Femur (tissue), 1 donor: Measurements from ENCODE around the gene SLIT3.

Experiments used
- DNase-seq: peaks from one replicate; pipeline ENCODE4 v3.0.0-alpha.2; 2017

Gene SLIT3

DNA sequence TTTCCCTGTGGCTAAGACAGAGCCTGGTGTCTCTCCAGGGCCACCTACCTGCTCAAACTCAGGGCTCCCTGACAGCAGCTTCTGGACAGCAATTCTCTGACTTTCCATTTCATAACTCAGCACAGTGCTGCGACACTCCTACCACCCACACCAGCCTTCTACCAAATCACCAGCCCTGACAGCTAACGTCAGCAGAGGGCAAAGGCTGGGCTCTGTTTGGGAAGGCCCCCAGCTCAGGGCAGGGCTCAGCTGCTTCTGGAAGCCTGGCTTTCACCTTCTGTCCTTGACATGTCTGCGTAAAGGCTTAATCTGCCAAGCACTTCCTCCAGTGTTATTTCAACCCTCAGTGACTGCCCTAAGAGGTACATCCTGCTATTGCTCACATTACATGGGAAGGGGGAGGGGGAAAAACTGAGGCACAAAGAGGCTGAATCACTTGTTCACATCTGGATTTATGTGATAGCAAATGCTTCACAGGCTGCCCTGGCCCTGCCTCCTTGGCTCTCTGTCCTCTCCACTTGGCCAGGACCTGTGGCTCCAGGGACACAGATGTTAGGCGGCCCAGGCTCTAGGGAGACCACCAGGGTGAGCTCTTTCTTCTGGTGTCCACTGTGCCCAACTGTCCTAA, 619.3 kb downstream of the SLIT3 start:
- no peak for DNase-seq

DNA sequence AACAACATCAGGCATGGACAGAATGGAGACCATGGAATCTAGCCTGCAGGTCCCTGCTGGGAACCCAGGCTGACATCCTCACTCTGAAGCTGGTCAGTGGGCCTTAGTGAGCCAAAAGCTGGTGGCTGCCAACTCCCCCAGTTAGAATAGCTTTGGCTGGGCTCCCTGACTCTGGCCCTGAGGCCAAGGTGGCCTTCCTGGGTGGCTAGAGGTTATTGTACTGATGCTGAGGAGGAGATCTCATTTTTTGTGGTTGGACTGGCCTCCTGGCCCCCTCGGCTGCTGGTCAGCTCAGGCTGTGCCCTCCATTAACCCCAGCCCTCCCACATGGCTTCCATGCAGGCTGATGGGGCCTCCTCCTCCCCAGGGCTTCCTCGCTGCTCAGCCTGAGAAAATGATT, 620.5 kb downstream of the SLIT3 start:
- no peak for DNase-seq

DNA sequence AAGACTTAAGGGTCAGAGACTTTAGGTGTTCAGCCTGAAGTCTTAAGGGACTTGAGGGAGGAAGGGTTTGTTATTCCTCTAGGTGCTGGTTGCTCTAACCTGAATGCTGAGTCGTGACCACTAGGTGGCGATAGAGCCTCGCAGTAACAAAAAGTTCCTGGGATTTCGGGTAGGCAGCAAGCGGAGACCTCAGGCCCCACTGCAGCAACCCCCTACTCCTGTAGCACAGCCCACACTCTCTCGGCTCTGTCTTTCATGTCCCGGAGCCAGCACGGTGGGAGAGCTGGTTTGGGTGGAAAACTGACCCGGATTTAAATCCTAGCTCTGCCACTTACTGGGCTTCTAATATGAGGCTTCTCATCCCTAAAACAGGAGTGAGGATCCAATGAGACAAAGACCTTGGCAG, 621.4 kb downstream of the SLIT3 start:
- peak; percentile 85 for DNase-seq

DNA sequence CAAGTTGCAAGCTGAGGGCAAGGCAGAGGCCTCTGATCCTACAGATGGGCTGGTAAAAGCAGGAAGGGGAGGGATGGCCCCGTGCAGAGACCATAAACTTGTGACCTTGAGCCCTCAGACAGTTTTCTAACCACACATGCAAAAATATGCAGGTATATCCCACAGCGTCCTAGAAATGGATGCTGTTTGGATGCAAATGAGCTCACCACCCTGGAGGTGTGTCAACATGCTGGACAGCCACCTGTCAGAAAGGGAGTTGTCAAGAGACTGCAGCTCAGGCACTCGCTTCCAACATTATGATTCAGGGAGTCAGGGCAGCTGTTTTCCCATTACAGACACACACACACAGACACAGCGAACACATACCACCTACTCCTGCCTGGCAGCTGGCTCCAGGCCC, 624.4 kb downstream of the SLIT3 start:
- DNase-seq, result no peak

DNA sequence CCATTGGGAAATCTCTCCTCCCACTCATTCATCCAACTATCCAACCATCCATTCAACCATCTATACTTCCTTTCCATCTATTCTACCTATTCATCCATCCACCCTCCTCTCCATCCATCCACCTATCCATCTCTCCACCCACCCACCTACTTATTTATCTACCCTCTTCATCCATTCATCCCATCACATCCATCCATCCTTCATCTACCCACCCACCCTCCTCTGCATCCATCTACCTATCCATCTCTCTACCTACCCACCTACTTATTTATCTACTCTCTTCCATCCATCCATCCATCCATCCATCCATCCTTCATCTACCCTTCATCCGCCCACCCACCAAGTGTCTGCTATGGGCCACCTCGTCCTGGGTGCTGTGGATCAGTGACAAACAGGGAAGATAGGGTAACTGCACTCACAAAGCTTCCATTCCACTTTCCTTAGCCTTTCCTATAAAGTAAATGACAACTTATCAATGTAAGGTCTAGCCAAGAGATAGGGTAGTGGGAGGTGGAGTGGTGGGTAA, 625.0 kb downstream of the SLIT3 start:
- DNase-seq, result no peak

DNA sequence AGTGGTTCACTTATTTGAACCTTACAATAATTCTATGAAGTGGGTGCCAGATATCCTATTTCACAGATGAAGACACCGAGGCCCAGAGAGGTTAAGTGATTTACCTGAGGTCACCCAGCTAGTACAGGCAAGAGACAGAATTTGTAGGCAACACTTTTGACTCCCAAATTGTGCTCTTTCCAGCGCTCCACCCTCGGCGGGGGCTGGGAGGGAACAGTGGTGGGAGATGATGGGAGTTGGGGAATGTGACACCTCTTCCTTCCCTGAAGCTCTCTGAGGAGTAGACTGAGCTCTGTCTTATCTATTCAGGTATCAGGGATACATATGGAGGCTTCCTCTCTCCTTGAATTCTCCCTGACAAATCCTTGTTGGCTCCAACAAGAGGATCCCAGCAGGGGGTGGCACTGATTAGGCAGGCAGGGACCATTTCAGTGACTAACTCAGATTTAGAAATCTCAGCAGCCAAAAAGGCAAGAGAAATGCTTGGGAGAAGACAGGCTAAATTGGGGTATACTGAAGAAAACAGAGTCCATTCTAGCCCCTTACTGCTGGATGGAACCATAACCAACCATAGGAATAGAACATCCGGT, 626.0 kb downstream of the SLIT3 start:
- DNase-seq, result no peak

DNA sequence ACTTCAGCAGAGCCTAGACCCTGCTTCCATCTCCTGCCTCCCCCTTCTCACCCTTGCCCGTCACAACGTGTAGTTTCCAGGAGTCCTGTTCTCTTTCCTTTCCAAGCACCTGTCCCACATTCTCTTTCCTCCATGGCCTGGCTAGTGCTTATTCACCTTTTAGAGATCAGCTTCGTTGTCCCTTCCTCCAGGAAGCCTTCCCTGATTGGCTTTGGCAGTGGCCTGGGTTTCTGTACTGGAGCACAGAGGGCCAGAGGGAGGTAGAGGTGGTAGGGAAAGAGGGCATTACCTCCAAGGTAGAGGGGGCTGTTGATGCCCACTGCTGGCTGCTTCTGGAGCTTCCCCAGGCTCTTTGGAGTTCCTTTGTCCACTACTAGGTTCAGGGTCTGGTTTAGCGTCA, 628.1 kb downstream of the SLIT3 start:
- DNase-seq, result no peak

DNA sequence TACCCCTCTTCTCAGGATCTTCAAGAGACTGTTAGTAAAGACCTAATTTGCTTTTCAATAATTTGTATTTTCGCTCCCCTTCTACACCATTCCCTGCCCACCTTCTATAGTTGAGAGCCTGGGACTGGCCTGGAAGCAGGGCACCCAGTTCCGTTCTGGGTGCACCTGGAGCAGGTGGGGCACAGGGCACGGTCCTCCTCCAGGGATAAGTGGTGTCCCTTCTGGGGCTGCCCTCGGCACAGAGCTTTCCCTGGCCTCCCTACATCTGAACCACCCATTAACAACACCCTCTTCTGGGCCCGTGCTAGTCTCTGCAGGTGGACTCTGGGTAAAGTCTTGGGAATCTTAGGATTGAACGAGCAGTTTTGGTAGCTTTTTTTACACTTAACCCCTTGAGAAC, 628.9 kb downstream of the SLIT3 start:
- DNase-seq, result no peak

DNA sequence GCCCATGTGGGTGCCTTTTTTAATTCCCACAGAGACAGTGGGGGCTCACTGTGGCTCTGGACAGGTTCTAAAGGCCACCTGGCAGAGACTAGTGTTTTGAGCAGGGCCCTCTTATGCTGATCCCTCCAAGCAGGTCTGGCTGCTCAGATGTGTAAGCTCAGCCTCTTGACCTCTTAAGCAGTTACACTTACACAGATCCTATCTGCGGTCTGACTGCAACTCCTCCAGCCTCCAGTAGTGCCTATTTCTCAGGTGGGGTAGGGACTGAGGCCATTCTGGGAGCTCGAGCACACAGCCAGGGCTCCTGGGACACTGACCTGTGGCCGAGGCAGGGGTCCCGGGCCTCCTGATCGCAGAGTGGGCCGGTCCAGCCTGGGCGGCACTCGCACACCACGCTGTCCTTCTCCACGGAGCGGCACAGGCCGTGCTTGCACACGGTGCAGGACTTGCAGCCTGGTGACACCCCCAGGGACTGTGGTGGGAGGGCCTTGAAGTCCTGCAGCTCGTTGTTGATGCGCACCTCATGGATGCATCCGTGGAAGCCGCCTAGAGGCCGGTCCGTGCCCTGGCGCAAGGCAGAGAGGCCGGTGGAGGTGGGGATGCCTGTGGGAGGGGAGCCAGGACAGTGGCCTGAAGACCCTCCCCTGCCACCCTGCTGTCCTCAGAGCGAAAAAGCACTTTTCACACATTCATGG, 629.9 kb downstream of the SLIT3 start:
- no peak for DNase-seq

DNA sequence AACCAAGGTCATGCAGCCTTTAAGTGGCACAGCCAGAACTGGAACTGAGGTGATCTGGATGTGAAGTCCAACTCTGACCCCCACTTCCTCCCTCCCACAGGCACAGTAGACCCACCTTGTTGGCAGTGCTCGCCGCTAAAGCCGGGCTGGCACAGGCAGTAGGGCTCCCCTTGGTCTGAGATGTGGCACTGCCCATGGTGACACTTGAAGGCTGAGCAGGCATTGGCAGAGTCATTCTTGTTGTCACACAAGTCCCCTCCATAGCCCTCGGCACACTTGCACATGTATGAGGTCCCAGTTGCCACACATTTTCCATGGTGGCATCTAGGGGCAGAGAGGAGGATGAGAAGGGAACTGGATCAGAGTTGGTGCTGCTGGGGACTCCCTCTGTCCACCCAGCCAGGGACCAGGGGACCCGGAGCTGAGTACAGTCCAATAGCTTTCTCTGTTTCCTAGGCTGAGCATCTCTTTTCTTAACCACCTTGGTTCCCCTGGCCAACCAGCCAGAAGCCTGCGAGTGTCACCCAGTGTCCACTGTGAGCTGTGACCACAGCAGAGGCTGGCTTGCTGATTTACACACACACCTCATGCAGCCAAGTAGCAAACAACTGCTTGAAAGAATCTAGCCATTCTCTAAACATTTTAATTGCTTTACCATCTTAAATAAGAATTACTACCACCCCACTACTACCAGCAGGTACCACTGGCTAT, 631.1 kb downstream of the SLIT3 start:
- no peak for DNase-seq

DNA sequence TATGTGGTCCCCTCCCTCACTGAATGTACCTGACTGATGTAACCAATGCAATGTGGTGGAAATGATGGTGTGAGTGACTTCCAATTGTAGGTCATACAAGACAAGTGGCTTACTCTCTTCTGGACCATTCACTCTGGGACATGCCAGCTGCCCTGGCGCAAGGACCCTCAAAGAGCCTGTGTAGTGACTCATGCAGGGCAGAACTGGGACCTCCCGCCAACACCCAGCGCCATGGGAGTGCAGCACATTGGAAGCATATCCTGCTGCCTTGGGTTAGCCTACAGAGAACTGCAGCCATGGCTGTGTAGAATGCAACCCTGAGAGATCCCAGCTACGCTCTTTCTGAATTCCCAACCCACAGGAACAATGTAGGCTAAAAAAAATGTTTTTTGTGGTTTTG, 631.8 kb downstream of the SLIT3 start:
- no peak for DNase-seq

DNA sequence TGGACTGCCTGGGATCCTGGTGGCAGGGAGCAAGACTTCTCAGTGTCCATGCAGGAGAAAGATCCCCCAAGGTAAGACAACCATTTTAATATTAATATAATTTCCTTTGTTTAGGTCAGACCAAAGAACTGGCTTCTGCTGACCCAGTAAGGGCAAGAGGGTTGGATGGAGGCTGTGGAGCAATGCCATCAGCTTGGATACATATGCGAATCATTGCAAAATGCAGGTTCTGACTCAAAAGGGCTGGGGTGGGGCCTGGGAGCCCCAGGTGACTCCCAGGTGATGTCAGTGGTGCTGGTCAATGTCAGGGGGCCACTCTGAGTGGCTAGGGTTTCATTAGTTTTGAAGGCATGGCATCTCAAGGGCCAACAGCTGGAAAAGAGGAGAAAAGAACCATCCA, 632.9 kb downstream of the SLIT3 start:
- no peak for DNase-seq

DNA sequence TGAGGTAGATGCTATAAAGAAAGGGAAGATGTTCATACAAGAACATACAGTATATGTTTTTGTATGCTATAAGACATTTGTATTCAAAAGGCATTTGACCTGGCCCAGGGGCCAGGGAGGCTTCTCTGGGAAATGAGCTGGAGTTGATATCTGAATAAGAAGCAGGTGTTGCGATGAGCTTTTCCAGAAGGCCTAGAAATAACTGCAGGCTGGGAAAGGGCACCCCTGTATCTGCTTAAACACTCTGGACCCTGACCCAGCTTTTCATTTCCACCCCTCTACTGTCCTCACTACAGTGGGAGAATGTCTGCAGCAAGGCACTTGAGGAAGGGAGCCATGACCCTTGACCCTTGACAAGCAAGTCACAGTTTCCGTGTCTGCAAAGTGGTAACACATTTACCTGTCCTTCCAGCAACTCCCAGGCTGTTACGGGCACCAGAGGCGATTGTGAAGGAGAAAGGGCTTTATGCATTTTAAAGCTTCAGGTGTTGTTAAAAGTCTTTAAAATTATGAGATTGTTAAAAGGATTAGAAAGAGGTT, 633.6 kb downstream of the SLIT3 start:
- DNase-seq, result no peak

DNA sequence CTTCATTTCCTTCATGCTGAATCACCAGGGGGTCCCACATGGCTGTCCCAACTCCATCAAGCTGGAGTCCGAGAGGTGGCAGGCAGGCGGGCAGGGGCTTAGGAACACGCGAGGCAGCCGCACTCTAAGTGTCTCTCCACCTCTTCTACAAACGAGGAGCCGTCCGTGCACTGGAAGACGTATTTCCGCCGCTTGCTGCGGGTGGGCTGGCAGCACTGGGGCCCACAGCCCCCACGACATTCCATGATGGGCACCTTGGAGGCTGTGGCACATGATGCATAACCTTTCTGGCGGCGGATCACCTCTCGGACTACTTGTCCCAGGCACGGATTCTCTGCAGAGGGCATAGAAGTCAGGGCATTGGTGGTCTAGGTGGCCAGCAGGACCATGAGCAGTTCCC, 634.6 kb downstream of the SLIT3 start:
- DNase-seq, result no peak

DNA sequence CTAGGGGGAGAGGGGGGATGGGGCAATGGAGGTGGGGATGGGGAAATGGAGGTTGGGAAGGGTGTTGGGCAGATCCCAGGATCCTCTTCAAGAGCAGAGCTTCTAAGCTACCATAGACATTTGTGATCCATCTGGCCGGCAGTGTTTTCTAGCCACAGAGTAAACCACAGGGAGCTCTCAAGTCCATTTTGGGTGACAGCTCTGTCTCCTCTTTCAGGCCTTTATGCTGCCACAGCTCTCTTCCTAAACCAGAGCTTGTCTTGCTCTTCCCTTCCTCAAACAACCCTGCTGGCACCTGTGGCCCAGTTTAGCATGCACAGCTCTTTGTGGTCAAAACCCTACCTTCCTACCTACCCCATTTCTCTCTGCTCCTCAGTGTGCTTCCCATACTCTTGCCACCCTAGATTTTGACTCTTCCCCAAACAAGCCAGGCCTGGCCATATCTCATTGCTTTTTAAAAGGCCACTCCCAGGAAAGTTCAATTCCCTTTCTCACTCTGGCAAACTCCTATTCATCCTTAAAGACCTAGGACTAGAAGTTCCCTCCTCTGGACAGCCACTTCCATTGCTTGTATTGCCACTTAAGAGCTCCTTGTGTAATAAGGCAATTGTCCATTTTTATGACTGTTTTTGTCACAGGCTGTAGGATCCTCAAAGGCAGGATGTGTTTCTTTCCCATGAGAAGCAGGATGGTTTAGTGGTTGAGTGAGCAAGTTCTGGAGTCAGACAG, 637.5 kb downstream of the SLIT3 start:
- no peak for DNase-seq

DNA sequence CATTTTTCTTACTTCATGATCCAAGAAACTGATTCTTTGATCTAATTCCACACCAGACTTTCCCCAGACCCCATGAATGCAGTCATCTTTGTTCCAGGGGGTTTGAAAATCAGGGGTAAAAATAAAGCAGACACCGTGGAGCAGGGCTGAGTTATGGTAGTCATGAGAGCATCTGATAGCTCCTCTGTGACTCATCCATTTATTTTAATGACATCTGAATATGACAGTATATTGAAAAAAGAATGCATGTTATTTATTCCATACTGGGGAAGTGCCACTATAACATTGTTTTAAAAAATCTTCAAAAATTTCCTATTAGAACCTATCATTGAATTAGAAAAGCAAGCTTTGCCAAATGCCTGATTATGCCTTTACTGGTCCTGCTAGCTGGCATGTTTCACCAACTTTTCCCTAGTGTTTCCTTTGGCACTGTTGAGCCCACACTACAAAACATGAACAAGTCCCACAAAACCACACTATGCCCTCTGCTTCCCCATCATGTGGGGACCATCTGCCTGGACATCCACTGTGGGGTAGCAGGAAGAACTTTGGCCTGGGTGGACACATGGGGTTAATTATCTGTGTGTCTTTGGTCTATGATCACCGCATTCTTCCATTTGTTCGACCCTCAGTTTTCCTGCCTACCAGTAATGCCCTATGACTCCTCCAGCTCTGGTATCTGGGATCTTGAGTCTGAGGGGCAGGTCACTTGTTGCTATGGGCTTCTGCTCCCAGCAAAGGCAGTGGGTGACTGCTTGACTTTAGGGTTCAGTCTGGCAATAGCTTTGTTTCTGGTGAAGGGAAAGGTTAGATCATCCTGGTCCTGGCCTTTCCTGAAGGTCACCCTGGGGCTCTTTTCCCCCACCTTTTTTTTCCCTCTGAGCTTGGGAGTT, 639.1 kb downstream of the SLIT3 start:
- no peak for DNase-seq

DNA sequence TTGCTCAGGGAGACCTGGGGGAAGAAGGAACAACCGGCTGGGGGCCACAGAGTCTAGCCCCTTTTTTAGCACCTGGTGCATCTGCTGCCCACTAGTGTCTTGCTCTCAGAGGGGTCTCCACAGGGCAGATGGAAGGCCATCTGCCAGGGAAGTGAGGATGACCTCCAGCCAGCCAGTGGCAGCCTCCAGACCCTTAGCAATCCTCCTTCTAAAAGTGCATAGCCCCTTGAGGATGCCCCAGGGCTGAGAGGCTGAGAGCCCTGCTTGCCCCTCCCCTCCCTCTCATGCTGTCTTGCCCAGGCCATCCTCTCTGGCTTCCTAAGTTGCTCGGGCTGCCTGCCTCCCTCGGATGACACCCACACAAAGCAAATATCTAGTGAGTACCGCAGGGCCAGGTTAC, 640.2 kb downstream of the SLIT3 start:
- no peak for DNase-seq

DNA sequence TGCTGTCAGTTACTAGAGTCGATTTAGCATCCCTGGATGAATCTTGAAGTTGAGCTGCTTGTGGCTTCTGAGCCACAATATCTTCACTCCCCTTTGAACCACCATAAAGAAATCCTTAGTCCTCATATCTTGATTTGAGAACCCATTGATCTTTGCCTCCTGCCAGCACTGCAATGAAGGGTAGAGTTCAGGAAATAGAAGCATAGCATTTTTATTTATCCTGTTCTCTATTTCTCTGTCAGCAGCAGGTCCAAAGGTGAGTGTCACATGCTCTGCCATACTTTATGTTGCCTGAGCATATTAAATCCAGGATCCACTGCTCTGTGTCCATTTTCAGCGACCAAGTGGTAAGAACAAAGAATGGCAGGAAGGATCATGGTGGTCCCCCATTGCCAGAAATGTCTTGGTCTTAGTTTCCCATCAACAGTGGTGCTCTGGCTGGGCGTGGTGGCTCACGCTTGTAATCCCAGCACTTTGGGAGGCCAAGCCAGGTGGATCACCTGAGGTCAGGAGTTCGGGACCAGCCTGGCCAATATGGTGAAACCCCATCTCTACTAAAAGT, 641.6 kb downstream of the SLIT3 start:
- no peak for DNase-seq

DNA sequence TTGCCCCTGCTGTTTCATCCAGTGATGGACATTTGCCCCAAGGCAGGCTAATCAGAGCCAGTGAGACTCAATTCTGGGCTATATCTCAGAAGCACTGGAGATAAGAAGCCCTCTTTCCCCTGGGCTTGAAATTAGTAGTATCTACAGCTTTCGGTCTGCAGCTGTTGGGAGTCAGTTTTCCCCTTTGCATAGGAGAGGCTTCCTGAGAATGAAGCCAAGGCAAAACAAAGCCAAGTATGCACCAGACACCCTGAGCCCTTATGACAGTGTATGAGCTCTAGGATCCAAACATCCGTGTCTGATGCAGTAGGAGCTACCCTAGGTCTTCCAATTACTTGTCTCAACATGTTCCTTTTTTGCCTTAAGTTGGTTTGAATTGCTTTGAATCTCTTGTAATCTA, 642.5 kb downstream of the SLIT3 start:
- no peak for DNase-seq

DNA sequence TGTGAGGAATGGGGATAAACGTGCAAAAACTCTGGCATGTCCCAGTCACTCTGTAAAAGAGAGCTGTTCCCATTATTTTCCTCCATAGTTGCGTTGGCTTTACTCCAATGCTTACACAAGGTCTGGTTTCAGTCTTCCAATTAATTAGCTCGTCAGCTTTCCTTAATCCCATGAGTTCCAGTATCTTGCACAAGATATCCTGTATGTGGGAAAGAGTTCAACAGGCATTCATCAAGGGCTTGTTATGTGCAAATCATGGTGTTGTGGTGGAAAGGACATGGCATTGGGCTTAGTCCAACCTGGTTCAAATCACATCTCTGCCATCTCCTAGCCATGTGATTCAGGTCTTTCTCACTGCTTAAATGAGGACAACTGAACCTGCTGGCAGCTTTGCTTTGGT, 644.3 kb downstream of the SLIT3 start:
- DNase-seq, result no peak

DNA sequence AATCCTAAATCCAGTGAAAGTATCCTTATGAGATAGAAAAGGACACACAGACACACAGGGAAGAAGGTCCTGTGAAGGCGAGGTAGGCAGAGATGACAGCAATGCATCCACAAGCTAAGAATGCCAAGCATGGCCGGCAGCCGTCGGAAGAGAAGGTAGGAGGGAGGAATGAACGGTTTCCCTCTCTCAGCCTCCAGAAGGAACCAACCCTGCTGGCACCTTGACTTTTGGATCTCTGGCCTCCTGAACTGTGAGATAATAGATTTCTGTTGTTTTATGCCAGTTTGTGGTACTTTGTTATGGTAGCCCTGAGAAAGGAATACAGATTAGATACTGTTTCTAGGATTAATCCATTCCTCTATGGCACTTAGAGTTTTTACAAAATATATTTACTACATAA, 645.6 kb downstream of the SLIT3 start:
- no peak for DNase-seq
